Hippocampal formation (tissue), 2 donors: ENCODE measurements around the gene MCF2L2.
"Not testable (repeated sequence)": the region's sequence is repeated elsewhere in the genome, so short reads cannot be mapped to it uniquely, and the experiment has no call there.

ENCODE experiments used
- DNase-seq, 2 donors: peaks; one replicate each; lab custom pipeline; 2025; lab: John Stamatoyannopoulos, UW

Gene MCF2L2

GRCh38 chr3:183428447-183429211, at the start of gene MCF2L2:
Gene MCF2L2, minus strand, starts transcription at chr3:183428619. Its CDS starts 642 bp downstream, at chr3:183427977.
- peak in 1 of 2 donors; percentile 32 for DNase-seq

- DNase-seq: no peak
Measured at GRCh38 chr3:183477801-183478456, 49.5 kb upstream of the MCF2L2 start.

- not testable (repeated sequence) for DNase-seq
Measured at GRCh38 chr3:183475764-183476162, 47.3 kb upstream of the MCF2L2 start.

- DNase-seq: no peak
Measured at GRCh38 chr3:183475016-183475763, 46.8 kb upstream of the MCF2L2 start.

GRCh38 chr3:183473969-183474368, 45.5 kb upstream of the MCF2L2 start:
- no peak for DNase-seq

GRCh38 chr3:183472155-183472554, 43.7 kb upstream of the MCF2L2 start:
- DNase-seq: no peak

GRCh38 chr3:183468424-183468823, 40.0 kb upstream of the MCF2L2 start:
- DNase-seq: no peak

- DNase-seq: no peak
Measured at GRCh38 chr3:183466575-183466974, 38.2 kb upstream of the MCF2L2 start.

GRCh38 chr3:183465710-183466109, 37.3 kb upstream of the MCF2L2 start:
- DNase-seq: not testable (repeated sequence)

GRCh38 chr3:183464480-183464879, 36.1 kb upstream of the MCF2L2 start:
- DNase-seq: no peak

GRCh38 chr3:183460081-183461055, 31.9 kb upstream of the MCF2L2 start:
- DNase-seq: no peak

- DNase-seq: peak; percentile 50 to 89
Measured at GRCh38 chr3:183455089-183455488, 26.7 kb upstream of the MCF2L2 start.

- no peak for DNase-seq
Measured at GRCh38 chr3:183454064-183454463, 25.6 kb upstream of the MCF2L2 start.

GRCh38 chr3:183449791-183450190, 21.4 kb upstream of the MCF2L2 start:
- no peak for DNase-seq

- DNase-seq: peak; percentile 16 to 42
Measured at GRCh38 chr3:183449391-183449790, 21.0 kb upstream of the MCF2L2 start.

- DNase-seq: no peak
Measured at GRCh38 chr3:183448369-183449128, 20.1 kb upstream of the MCF2L2 start.

- DNase-seq: peak; percentile 75 to 81
Measured at GRCh38 chr3:183447206-183448001, 19.0 kb upstream of the MCF2L2 start.

GRCh38 chr3:183446838-183447205, 18.4 kb upstream of the MCF2L2 start:
- no peak for DNase-seq

GRCh38 chr3:183444748-183445147, 16.3 kb upstream of the MCF2L2 start:
- DNase-seq: no peak
